Fibroblast of skin of scalp (primary cell): ENCODE results near the gene PLXDC1.
"Not testable (repeated sequence)": the region's sequence is repeated elsewhere in the genome, so short reads cannot be mapped to it uniquely, and the experiment has no call there.

ENCODE experiments used
- DNase-seq: peaks from one replicate; pipeline ENCODE4 v3.0.0-alpha.2; 2013

The PLXDC1 gene

DNA sequence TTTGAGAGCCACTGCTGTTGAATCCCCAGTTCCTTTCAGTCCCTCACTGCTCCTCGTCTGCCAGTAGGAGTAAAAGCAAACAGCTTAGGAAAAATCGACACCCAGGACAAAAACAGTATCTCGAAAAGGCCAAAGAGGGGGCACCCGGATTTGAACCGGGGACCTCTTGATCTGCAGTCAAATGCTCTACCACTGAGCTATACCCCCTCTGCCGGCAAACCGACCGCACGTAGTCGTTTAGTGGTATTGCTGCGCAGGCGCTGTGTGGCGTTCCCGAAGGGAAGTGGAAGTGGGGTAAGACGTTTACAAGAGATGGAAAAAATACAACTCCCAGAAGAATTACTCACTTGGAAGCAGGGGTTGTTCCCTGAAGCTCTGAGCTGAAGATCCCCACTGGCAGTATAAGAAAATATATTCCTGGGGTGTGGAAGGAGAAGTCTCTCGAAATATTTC is 2.2 kb upstream of the PLXDC1 start:
- peak; percentile 92 for DNase-seq

DNA sequence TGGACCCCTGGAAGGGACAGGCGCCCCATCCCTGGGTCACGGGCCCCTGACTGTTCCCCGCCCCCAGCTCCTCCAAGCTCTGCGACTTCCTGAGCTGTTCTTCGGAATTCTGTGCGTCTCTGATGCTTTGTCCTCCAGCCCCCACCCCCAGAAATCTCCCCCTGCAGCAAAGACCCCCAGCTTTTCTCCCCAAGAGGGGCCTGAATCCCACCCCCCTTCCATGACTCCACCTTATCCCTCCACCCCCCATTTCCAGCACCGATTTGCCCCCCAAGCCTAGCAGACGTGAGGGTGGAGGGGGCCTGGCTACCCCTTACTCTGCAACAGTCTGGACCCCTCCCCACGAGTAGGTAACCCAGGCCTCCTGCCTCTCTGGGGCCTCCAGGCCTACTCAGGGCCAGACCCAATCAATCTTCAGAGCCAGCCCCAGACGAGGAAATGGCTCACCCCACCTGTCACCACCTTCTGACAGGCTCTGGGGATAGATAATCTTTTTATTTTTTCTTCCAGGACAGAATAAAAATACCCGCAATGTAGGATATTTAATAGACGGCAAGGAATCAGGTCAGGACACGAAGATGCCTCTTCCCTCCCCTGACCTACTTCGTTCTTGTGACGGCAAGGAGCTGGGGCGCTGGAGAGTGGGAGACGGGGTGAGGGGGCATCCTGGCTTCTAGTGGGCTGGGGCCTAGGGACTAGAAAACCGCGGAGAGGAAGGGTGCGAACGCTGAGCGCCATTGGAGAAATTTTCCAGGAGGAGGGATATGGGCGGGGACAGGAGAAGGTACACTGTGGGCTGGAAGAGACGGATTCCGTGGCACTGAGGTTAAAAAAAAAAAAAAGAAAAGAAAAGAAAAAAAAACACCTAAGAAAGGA is 744 bp upstream of the PLXDC1 start:
- no peak for DNase-seq

DNA sequence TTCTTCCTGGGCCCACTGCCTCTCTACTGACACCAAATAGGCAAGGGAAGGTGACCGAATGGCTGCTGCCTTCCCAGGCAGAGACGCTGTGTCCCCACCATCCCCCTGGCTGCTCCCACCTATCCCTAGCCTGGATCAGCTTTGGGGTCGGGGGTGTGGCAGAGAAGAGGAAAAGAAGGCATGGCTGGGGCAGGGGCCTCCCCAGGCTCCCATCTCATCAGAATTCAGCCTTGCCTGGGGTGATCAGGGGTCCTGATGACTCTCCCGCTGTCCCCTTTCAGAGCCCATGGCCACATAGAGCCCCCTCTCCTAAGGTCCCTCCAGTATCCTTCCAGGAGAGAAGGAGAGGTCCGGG is 665 bp downstream of the PLXDC1 start:
- no peak for DNase-seq

DNA sequence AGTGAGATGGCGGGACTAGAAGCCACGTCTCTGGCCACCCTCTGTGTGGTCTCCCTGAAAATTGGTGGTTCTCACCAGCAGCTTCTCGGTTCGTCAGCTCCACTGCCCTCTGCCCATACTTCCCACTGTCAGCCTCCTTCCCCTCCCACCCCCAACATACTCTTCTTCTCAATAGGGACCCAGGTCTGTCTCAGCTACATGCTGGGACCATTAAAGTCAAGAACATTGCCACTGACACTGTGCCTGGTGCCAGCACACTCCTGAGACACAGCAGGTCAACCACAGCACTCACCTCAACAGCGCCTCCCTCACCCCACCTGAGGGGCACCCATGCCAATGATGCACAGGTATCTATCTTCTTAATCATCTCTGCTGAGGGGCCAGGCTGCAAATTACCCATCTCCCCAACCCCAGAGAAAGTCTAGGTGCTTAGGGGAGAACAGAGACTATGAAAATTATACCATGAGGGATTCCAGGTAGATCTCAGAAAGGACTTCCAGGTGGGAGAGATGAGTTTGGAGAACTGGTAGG is 1.3 kb downstream of the PLXDC1 start:
- DNase-seq, result no peak

DNA sequence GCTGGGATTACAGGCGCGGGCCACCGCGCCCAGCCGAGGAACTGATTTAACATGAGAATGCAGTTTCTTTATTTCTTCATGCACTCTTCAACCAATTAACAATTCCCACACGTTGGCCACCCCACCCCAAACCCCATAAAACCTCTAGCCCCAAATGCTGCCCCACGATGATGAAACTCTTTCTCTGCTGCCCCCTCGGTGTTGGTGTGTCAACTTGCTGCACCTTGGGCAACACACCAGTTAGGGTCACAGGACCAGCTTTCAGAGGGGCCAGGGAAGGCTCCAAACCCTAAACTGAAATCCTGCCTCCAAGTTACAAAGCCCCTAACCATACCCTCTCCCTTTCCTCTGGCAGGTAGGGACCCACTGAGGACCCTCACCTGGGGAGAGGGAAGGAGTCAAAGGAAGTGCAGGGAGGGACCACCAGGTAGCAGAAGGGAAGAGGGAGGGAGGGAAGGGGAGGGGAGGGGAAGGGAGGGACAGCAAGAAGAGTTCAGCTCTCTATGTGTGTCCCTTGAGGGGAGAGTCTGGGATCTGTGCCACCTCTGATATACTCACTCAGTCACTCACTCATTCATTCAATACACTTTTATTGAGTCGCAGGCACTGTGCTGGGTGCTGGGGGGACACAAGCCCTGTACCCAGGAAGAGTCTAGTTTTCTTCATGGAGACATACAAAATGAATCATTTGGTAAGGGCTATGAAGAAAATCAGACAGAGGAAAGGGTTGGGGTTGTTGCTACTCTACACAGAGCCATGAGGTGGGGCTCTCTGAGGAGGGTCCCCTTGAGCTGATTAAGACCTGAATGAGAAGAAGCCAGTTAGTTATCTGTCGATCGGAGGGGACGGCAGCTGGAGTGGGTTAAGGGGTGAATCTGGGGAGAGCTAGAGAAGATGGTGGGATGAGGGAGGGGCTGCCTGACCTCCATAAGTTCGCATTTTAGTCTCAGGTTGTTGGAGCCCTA is 3.9 kb downstream of the PLXDC1 start:
- DNase-seq, result no peak

DNA sequence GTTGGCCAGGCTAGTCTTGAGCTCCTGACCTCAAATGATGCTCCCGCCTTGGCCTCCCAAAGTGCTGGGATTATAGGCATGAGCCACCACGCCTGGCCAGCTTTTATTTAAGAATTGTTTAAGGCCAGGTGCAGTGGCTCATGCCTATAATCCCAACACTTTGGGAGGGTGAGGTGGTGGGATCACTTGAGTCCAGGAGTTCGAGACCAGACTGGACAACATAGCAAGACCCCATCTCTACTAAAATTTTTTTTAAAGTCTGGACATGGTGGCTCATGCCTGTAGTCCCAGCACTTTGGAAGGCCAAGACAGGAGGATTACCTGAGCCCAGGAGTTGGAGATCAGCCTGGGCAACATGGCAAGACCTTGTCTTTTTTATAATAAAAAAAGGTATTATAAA is 5.2 kb downstream of the PLXDC1 start:
- no peak for DNase-seq

DNA sequence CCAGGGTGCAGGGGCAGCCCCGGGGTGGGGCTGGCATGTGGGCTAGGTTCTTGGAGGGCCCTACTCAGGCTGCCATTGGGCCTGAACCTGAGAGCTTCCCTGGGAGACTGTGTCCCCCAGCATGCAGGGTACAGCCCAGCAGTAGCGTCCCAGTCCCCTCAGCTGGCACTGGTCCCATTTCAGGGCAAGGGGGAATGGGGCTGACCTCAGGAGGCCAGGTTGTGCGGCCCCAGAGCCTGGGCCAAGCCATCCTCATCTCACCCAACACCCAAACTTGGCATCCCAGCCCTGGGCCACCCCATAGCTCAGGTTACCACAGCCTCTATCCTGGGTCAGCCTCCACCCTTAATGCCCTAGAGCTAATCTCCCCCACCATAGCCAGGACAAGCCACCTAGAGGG is 6.3 kb downstream of the PLXDC1 start:
- DNase-seq, result no peak

DNA sequence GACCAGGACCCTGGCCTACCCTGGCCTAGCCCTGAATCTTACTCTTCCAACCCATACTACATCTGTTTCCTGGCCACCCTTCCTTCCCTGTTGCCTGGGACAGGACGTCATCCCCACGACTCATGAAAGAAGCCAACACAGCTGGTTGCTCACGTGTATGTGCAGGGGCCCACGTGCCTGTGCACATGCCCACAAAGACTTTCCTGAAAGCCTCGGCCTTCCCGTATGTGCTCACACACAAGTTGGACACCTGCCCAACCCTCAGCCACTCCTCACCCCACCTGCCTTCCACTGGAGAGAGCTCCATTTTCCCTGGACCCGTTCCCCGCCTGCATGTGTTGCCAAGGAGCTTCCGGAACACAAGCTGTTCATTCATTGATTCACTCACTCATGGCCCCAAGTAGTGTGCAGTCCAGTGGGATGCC is 7.0 kb downstream of the PLXDC1 start:
- peak; percentile 57 for DNase-seq

DNA sequence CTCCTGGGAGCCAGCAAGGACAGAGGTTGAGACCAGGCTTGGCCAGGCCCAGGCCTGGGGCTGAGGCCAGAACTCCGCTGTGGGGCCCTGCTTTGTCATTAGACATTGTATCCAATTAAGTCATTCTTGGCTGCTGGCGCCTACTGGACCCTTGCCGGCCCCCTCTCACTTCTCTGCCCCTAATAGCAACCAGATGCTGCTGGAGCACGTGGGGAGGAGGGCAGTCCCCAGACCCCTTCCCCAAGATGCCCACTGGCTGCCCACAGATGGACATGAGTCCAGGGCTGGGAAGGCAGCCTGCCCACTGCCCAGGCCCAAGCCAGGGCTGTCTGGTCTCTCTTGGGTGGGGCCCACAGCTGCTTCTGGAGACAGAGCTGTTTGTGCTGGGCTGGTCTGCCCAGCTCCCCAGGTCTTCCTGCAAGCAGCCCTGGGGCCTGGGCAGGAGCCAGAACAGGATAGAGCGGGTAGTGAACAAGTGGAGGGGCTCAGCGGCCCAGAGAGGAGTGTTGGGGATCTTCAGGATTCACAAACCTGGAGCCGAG is 7.8 kb downstream of the PLXDC1 start:
- no peak for DNase-seq

DNA sequence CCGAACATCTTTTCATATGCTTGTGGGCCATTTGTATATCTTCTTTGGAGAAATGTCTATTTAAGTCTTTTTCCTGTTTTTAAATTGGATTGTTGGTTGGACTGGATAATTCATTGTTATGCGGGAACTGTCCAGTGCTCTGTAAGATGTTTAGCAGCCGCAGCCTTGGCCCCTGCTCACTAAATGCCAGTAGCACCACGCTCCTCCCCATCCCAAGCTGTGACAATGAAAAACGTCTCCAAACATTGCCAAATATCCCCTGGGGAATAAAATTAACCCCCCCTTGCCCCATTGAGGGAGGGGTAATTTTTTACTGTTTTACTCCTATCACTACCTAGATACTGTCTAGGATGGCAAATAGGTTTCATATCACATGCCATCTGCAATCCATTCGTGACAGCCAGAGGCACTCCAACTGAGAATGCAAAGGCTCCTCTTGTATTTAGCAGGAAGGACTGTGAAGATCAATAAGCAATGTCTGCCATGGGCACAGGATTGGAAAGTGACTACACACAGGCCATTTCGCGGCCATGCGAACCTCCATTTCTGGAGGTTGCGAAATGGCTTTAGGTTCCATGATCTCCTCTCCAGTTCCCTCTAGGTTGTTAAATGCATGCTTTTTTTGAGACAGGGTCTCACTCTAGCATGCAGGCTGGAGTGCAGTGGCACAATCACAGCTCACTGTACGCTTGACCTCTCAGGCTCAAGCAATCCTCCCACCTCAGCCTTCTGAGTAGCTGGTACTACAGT is 9.3 kb downstream of the PLXDC1 start:
- DNase-seq, result no peak

DNA sequence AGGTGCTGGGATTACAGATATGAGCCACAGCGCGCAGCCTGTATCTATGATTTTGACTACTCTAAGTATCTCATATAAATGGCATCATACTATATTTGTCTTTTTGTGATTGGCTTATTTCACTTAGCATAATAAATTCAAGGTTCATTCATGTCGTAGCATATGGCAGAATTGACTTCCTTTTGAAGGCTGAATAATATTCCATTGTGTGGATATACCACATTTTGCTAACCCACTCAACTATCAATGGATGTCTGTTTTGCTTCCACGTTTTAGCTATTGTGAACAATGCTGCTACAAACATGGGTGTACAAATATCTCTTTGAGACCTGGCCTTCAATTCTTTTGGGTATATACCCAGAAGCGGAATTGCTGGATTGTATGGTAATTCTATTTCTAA is 10.1 kb downstream of the PLXDC1 start:
- no peak for DNase-seq

DNA sequence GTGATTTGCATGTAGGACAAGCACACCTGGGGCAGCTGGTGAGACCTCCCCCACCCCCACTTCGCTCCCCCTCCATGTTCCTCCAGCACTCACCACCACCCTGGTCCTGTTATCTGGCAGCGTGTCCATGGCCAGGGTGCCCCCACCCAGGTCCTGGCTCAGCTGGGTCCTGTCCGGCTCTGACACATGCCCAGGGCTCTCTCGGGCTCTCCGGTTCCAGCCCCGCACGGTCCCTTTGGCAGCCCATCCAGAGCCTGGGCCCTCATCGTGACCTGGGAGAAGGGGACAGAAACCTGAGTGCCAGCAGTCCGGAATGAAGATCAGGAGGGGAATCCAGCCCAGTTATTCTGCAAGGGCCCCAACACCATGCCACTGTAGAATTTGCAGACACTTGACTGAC is 11.9 kb downstream of the PLXDC1 start:
- DNase-seq, result no peak

DNA sequence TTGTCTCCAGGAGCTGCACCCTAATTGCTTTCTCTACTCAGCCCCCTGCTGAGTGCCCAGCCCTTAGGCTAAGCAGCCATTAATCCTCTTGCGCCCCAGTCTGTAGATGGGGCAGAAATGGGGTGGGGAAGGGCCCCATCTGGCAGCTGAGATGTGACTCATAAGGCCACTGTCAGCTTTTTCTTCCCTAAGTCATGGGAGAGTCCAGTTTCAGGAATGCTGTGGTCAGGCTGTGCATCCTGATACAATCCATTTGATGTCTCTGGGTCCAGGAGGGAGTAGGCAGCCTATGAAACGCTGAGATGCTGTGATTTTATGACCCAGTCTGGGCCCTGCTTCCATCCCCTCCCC is 12.3 kb downstream of the PLXDC1 start:
- DNase-seq, result peak; percentile 89

DNA sequence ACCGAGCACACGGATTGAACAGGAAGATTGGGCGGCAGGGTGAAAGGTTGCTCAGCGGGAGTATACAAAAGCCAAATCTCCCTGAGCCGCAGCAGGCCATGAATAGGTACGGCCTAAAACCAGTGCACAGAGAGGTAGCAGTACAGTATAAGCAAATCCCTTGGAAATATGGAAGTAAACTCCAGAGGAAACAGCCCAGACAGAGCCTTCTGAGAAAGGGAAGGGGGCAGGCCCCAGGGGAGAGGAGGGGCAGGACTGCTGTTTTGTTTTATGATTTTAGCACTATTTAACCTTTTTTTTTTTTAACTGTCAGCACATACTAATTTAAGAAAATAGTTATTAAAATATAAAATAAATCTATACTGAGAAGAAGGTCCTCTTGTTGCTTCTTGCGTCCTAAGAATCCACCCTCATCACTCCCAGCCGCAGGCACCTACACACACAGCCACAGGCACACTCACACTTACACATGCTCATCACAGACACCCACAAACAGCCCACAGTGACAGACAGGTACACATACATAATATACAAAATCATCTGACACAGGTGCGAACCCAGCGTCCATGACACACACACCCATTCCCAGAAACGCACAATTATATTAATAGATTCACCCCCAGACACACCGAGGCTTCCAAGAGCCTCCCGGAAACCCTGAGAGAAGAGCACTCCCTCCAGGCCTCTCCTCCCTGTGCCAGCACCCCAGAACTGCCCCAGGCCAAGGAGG is 12.8 kb downstream of the PLXDC1 start:
- DNase-seq, result peak; percentile 52

DNA sequence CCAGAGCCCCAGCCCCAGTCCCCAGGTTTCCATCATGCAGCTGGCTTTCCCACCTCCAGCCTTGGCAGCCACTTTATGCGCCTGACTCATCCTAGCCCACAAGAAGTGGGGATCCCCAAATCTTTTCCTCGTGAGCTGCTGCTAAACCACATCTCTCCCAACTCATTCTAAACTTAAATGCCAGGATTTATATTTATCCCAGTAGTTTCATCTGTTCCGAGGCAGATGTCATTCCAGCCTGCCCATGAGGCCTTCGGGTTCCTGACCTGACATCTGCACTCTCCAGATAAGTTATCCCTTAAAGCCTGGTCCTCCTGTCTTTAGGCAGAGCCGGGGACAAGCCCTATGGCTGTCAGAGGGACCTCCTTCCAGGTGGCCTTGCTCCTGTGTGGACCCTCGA is 16.6 kb downstream of the PLXDC1 start:
- peak; percentile 23 for DNase-seq

DNA sequence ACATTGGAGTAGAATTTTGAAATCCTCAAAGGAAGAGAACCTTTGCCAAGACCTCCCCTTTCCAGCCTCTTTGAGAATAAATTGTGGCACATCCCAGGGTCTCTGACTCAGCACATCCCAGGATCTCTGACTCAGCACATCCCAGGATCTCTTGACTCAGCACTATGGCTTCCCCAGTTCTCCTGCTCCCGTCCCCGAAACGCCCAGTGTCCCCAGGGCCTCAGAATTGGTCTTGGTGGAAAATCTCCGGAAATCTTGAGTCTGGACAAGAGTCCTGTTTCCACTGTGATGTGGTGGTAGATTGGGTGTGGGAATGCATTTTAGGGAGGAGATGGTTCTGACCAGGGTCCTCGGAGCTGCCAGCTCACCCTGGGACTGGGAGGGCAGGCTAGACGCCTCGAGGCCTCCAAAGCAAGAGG is 19.2 kb downstream of the PLXDC1 start:
- DNase-seq, result peak; percentile 93

DNA sequence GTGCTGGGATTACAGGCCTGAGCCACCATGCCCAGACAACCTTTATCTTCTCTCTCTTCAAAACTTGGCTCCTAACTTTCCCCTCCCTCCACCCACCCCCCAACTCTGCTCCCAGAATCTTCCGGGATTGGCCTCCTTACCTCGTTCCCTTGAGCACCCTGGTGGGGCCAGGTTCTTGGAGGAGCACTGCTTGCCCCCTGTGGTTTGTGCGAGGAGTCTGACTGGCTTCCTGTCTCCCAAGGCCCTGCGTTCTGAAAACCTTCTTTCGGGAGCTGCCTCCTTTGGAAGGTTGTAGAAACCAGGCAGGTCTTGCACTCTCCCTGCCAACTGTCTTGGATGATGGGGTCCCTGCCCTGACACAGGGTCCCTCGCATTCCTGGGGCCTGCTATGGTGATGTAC is 19.8 kb downstream of the PLXDC1 start:
- DNase-seq, result peak; percentile 48

DNA sequence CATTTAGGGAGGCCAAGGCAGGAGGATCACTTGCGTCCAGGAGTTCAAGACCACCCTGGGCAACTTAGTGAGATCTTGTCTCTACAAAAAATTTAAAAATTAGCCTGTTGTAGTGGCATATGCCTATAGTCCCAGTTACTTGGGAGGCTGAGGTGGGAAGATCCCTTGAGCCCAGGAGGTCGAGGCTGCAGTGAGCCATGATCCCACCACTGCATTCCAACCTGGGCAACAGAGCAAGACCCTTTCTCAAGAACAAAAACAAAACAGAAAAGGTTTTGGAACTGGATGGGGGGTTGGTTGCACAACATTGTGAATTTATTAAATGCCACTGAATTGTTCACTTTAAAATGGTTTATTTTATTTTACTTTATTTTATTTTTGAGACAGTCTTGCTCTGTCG is 21.2 kb downstream of the PLXDC1 start:
- no peak for DNase-seq

DNA sequence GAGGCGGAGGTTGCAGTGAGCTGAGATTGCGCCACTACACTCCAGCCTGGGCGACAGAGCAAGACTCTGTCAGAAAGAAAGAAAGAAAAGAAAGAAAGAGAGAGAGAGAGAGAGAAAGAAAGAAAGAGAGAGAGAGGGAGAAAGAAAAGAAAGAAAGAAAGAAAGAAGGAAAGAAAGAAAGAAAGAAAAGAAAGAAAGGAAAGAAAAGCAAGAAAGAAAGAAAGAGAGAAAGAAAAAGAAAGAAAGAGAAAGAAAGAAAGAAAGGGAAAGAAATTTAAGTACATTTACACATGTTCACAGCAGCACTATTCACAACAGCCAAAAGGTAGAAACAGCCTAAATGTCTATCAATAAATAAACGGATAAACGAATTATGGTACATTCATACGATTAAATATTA is 21.9 kb downstream of the PLXDC1 start:
- not testable (repeated sequence) for DNase-seq

DNA sequence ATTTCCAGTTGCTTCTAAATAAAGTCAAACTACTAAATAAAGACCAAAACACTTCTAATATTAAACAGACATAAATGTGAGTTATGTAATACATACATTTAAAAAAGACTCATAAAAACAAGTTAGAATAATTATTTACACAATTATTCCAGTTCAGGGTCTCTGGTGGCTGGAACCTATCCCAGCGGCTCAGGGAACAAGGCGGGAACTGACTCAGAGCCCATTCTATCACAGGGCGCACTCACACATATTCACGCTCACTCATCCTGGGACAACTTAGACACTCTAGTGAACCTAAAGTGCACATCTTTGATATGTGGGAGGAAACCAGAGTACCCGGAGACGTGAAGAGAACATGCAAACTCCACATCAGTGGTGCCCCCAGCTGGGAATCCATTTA is 25.0 kb downstream of the PLXDC1 start:
- DNase-seq, result no peak

DNA sequence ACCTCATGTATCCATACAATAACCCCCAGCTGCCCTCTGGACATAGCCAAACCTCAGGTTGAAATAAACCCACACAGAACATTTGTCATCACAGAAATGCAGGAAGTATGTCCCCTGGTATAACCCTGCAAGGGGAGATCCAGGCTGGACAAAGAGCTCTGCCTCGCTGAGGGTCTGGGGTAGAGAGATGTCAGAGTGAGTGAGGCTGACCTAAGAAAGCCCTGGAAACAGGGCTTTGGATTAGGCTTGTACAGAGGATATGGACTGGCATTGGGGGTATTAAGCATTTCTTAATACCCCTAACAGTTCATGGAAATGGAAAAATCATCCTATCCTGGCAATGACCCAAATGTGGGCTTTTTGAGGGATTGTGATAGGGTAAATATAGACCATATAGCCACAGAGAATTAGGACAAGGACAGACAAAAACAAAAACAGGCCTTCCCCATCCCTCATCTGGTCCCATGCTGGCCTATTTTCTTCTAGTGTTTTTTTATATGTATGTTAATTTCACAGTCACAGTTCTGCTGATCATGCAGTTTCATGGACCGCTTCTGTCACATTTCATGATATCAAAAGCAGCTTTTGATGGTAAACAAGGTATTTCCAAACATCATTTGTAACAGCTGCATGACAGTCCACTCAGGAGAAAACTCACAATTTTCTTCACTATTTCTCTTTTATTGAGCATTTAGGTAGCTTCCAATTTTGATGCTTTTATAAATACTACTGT is 26.1 kb downstream of the PLXDC1 start:
- DNase-seq, result no peak
